ENCODE measurements around the gene KIF13A.
"Not testable (repeated sequence)": the region's sequence is repeated elsewhere in the genome, so short reads cannot be mapped to it uniquely, and the experiment has no call there.

The KIF13A gene

GRCh38 chr6:17957086-17957485 lies 30.3 kb downstream of the KIF13A start:
- H4K5ac ChIP-seq (ENCODE audit: low read length): no peak overlapping the region
- no peak overlapping the region for H3K4ac ChIP-seq (ENCODE audit: low read depth, low read length)
- no peaks in the 10 kb centered on the region for H3K36me3 ChIP-seq (ENCODE audit: control insufficient read depth, insufficient read depth, low read length)
- H3K79me1 ChIP-seq (ENCODE audit: low read length): peaks cover 1% of the 10 kb centered on the region
- no peaks in the 10 kb centered on the region for H3K27me3 ChIP-seq (ENCODE audit: insufficient read depth, low read length, poor library complexity)
- no peak overlapping the region for H2BK120ac ChIP-seq (ENCODE audit: low read depth, low read length)
- no peak overlapping the region for H3K18ac ChIP-seq (ENCODE audit: low read length)
- no peak overlapping the region for H2BK5ac ChIP-seq (ENCODE audit: low read length)
- no peak overlapping the region for H3K56ac ChIP-seq (ENCODE audit: low read length)
- H2BK15ac ChIP-seq (replicated peaks; ENCODE audit: low read depth): no peak overlapping the region
- DNase-seq: no peak
- H2AK5ac ChIP-seq (ENCODE audit: low read length): no peak overlapping the region
- H4K8ac ChIP-seq (ENCODE audit: low read depth, low read length): no peak overlapping the region
- H3K4me2 ChIP-seq (ENCODE audit: low read length): no peak overlapping the region
- H3K79me2 ChIP-seq (ENCODE audit: control insufficient read depth, insufficient read depth, low read length): no peaks in the 10 kb centered on the region
- no peak overlapping the region for H3K4me3 ChIP-seq (ENCODE audit: low read length)
- no peak overlapping the region for H3K9ac ChIP-seq (ENCODE audit: low read length)
- no peak overlapping the region for H3K23ac ChIP-seq (ENCODE audit: low read length)
- no CpG with 5 or more reads among the region's 5 CpGs for WGBS (ENCODE audit: extremely low coverage, insufficient coverage, low lambda C conversion rate)
- H3K27ac ChIP-seq (ENCODE audit: low read depth, low read length): no peak overlapping the region
- no peaks in the 10 kb centered on the region for H3K4me1 ChIP-seq (ENCODE audit: control insufficient read depth, low read depth, low read length)

GRCh38 chr6:17950095-17950494 lies 37.3 kb downstream of the KIF13A start:
- Histone ChIP-seq H3K4me1 (ENCODE audit: control insufficient read depth, low read depth, low read length) (no peaks in the 10 kb centered on the region), H3K4ac (ENCODE audit: low read depth, low read length) (no peak overlapping the region), H3K4me3 (ENCODE audit: low read length) (no peak overlapping the region), H3K4me2 (ENCODE audit: low read length) (no peak overlapping the region), H3K79me2 (ENCODE audit: control insufficient read depth, insufficient read depth, low read length) (no peaks in the 10 kb centered on the region), H3K27ac (ENCODE audit: low read depth, low read length) (no peak overlapping the region), H2BK15ac (replicated peaks; ENCODE audit: low read depth) (no peak overlapping the region), H2BK5ac (ENCODE audit: low read length) (no peak overlapping the region), H3K23ac (ENCODE audit: low read length) (no peak overlapping the region), H3K9ac (ENCODE audit: low read length) (no peak overlapping the region), H2BK120ac (ENCODE audit: low read depth, low read length) (no peak overlapping the region), H2AK5ac (ENCODE audit: low read length) (no peak overlapping the region), H3K79me1 (ENCODE audit: low read length) (no peaks in the 10 kb centered on the region), H4K8ac (ENCODE audit: low read depth, low read length) (no peak overlapping the region), H3K27me3 (ENCODE audit: insufficient read depth, low read length, poor library complexity) (no peaks in the 10 kb centered on the region), H3K18ac (ENCODE audit: low read length) (no peak overlapping the region), H3K56ac (ENCODE audit: low read length) (no peak overlapping the region), H4K5ac (ENCODE audit: low read length) (no peak overlapping the region), H3K36me3 (ENCODE audit: control insufficient read depth, insufficient read depth, low read length) (no peaks in the 10 kb centered on the region)
- no peak for DNase-seq

- Histone ChIP-seq H4K5ac (ENCODE audit: low read length) (no peak overlapping the region), H3K4ac (ENCODE audit: low read depth, low read length) (no peak overlapping the region), H4K8ac (ENCODE audit: low read depth, low read length) (no peak overlapping the region), H3K9ac (ENCODE audit: low read length) (no peak overlapping the region), H3K27me3 (ENCODE audit: insufficient read depth, low read length, poor library complexity) (no peaks in the 10 kb centered on the region), H3K18ac (ENCODE audit: low read length) (no peak overlapping the region), H3K4me1 (ENCODE audit: control insufficient read depth, low read depth, low read length) (no peaks in the 10 kb centered on the region), H2AK5ac (ENCODE audit: low read length) (no peak overlapping the region), H3K4me3 (ENCODE audit: low read length) (no peak overlapping the region), H2BK5ac (ENCODE audit: low read length) (no peak overlapping the region), H3K79me1 (ENCODE audit: low read length) (no peaks in the 10 kb centered on the region), H3K36me3 (ENCODE audit: control insufficient read depth, insufficient read depth, low read length) (no peaks in the 10 kb centered on the region), H2BK120ac (ENCODE audit: low read depth, low read length) (no peak overlapping the region), H3K79me2 (ENCODE audit: control insufficient read depth, insufficient read depth, low read length) (no peaks in the 10 kb centered on the region), H3K23ac (ENCODE audit: low read length) (no peak overlapping the region), H3K4me2 (ENCODE audit: low read length) (no peak overlapping the region), H3K56ac (ENCODE audit: low read length) (no peak overlapping the region), H3K27ac (ENCODE audit: low read depth, low read length) (no peak overlapping the region), H2BK15ac (replicated peaks; ENCODE audit: low read depth) (no peak overlapping the region)
- DNase-seq: no peak
- whole genome bisulfite sequencing (ENCODE audit: extremely low coverage, insufficient coverage, low lambda C conversion rate): no CpG with 5 or more reads among the region's 2 CpGs
Measured at GRCh38 chr6:17949168-17949567, 38.3 kb downstream of the KIF13A start.

- no peak for DNase-seq
- Histone ChIP-seq H3K9ac (ENCODE audit: low read length) (no peak overlapping the region), H2AK5ac (ENCODE audit: low read length) (no peak overlapping the region), H2BK15ac (replicated peaks; ENCODE audit: low read depth) (no peak overlapping the region), H2BK5ac (ENCODE audit: low read length) (no peak overlapping the region), H3K4me1 (ENCODE audit: control insufficient read depth, low read depth, low read length) (no peaks in the 10 kb centered on the region), H3K56ac (ENCODE audit: low read length) (no peak overlapping the region), H3K4me3 (ENCODE audit: low read length) (no peak overlapping the region), H4K5ac (ENCODE audit: low read length) (no peak overlapping the region), H3K79me1 (ENCODE audit: low read length) (no peaks in the 10 kb centered on the region), H4K8ac (ENCODE audit: low read depth, low read length) (no peak overlapping the region), H3K4ac (ENCODE audit: low read depth, low read length) (no peak overlapping the region), H3K27me3 (ENCODE audit: insufficient read depth, low read length, poor library complexity) (no peaks in the 10 kb centered on the region), H3K18ac (ENCODE audit: low read length) (no peak overlapping the region), H3K4me2 (ENCODE audit: low read length) (no peak overlapping the region), H3K79me2 (ENCODE audit: control insufficient read depth, insufficient read depth, low read length) (no peaks in the 10 kb centered on the region), H3K23ac (ENCODE audit: low read length) (no peak overlapping the region), H3K27ac (ENCODE audit: low read depth, low read length) (no peak overlapping the region), H3K36me3 (ENCODE audit: control insufficient read depth, insufficient read depth, low read length) (no peaks in the 10 kb centered on the region), H2BK120ac (ENCODE audit: low read depth, low read length) (no peak overlapping the region)
- 100% methylated on average over 1 of the region's 7 CpGs for WGBS (ENCODE audit: extremely low coverage, insufficient coverage, low lambda C conversion rate)
Measured at GRCh38 chr6:17948725-17949124, 38.7 kb downstream of the KIF13A start.

GRCh38 chr6:17947574-17947973 lies 39.9 kb downstream of the KIF13A start:
- not testable (repeated sequence) for H2BK5ac ChIP-seq (ENCODE audit: low read length); H3K18ac ChIP-seq (ENCODE audit: low read length); H2BK120ac ChIP-seq (ENCODE audit: low read depth, low read length); H4K5ac ChIP-seq (ENCODE audit: low read length); H3K79me2 ChIP-seq (ENCODE audit: control insufficient read depth, insufficient read depth, low read length); H3K27ac ChIP-seq (ENCODE audit: low read depth, low read length); DNase-seq; H3K56ac ChIP-seq (ENCODE audit: low read length); H3K9ac ChIP-seq (ENCODE audit: low read length); H3K4me3 ChIP-seq (ENCODE audit: low read length); H3K4me1 ChIP-seq (ENCODE audit: control insufficient read depth, low read depth, low read length); H4K8ac ChIP-seq (ENCODE audit: low read depth, low read length); H3K4ac ChIP-seq (ENCODE audit: low read depth, low read length); H2AK5ac ChIP-seq (ENCODE audit: low read length); H3K27me3 ChIP-seq (ENCODE audit: insufficient read depth, low read length, poor library complexity); H3K4me2 ChIP-seq (ENCODE audit: low read length); H2BK15ac ChIP-seq (replicated peaks; ENCODE audit: low read depth); H3K36me3 ChIP-seq (ENCODE audit: control insufficient read depth, insufficient read depth, low read length); H3K23ac ChIP-seq (ENCODE audit: low read length); H3K79me1 ChIP-seq (ENCODE audit: low read length)
- WGBS (ENCODE audit: extremely low coverage, insufficient coverage, low lambda C conversion rate): no CpG with 5 or more reads among the region's 7 CpGs

- H4K5ac ChIP-seq (ENCODE audit: low read length): no peak overlapping the region
- H2BK120ac ChIP-seq (ENCODE audit: low read depth, low read length): no peak overlapping the region
- H3K36me3 ChIP-seq (ENCODE audit: control insufficient read depth, insufficient read depth, low read length): no peaks in the 10 kb centered on the region
- no peak overlapping the region for H3K4ac ChIP-seq (ENCODE audit: low read depth, low read length)
- H3K27me3 ChIP-seq (ENCODE audit: insufficient read depth, low read length, poor library complexity): no peaks in the 10 kb centered on the region
- H2AK5ac ChIP-seq (ENCODE audit: low read length): no peak overlapping the region
- DNase-seq: no peak
- H4K8ac ChIP-seq (ENCODE audit: low read depth, low read length): no peak overlapping the region
- no peaks in the 10 kb centered on the region for H3K79me2 ChIP-seq (ENCODE audit: control insufficient read depth, insufficient read depth, low read length)
- H3K79me1 ChIP-seq (ENCODE audit: low read length): peaks cover 1% of the 10 kb centered on the region
- H3K27ac ChIP-seq (ENCODE audit: low read depth, low read length): no peak overlapping the region
- no peak overlapping the region for H3K4me3 ChIP-seq (ENCODE audit: low read length)
- H3K56ac ChIP-seq (ENCODE audit: low read length): no peak overlapping the region
- H3K23ac ChIP-seq (ENCODE audit: low read length): no peak overlapping the region
- H3K4me2 ChIP-seq (ENCODE audit: low read length): no peak overlapping the region
- no peak overlapping the region for H2BK5ac ChIP-seq (ENCODE audit: low read length)
- no peak overlapping the region for H2BK15ac ChIP-seq (replicated peaks; ENCODE audit: low read depth)
- H3K9ac ChIP-seq (ENCODE audit: low read length): no peak overlapping the region
- no CpG with 5 or more reads among the region's 2 CpGs for WGBS (ENCODE audit: extremely low coverage, insufficient coverage, low lambda C conversion rate)
- no peaks in the 10 kb centered on the region for H3K4me1 ChIP-seq (ENCODE audit: control insufficient read depth, low read depth, low read length)
- H3K18ac ChIP-seq (ENCODE audit: low read length): no peak overlapping the region
Measured at GRCh38 chr6:17945575-17945974, 41.9 kb downstream of the KIF13A start.
